ENCODE measurements around the gene IFNL4. TPM values are rescaled to one million over a fixed set of nuclear protein-coding genes. Genes with fewer than 3 reads are reported as not detected.

IFNL4 gene
- total RNA-seq, result not detected in 2 replicates

GRCh38 chr19:39248806-39249205, at the start of gene IFNL4:
TSS of gene IFNL4 (minus strand) at chr19:39248856.
- peaks cover 34% of the 10 kb centered on the region for H3K27me3 ChIP-seq (ENCODE audit: control insufficient read depth, insufficient read depth, low read length)
- no peak for DNase-seq (ENCODE audit: low read depth)
- H3K4me3 ChIP-seq (ENCODE audit: low read depth, low read length), result no peak within 1 kb of the TSS
- no peaks in the 10 kb centered on the region for H3K36me3 ChIP-seq (ENCODE audit: control insufficient read depth, insufficient read depth, low read length)
- TF ChIP-seq CTCF (IDR thresholded peaks at IDR 0.05; ENCODE audit: insufficient read depth, low read length, poor library complexity, severe bottlenecking), result no peak

GRCh38 chr19:39297931-39298634, 49.4 kb upstream of the IFNL4 start:
- Histone ChIP-seq H3K4me3 (ENCODE audit: low read depth, low read length) (no peak overlapping the region), H3K27me3 (ENCODE audit: control insufficient read depth, insufficient read depth, low read length) (peaks cover 9% of the 10 kb centered on the region), H3K36me3 (ENCODE audit: control insufficient read depth, insufficient read depth, low read length) (no peaks in the 10 kb centered on the region)
- no peak for DNase-seq (ENCODE audit: low read depth)
- TF ChIP-seq CTCF (IDR thresholded peaks at IDR 0.05; ENCODE audit: insufficient read depth, low read length, poor library complexity, severe bottlenecking), result no peak

- TF ChIP-seq CTCF (IDR thresholded peaks at IDR 0.05; ENCODE audit: insufficient read depth, low read length, poor library complexity, severe bottlenecking), result no peak
- Histone ChIP-seq H3K36me3 (ENCODE audit: control insufficient read depth, insufficient read depth, low read length) (no peaks in the 10 kb centered on the region), H3K27me3 (ENCODE audit: control insufficient read depth, insufficient read depth, low read length) (peaks cover 7% of the 10 kb centered on the region), H3K4me3 (ENCODE audit: low read depth, low read length) (no peak overlapping the region)
- no peak for DNase-seq (ENCODE audit: low read depth)
These were observed 48.2 kb upstream of the IFNL4 start for GRCh38 chr19:39296906-39297305.

GRCh38 chr19:39296055-39296645, 47.5 kb upstream of the IFNL4 start, which contains the start of gene IFNL1:
TSS of gene IFNL1 (plus strand) at chr19:39296407. CDS start at chr19:39296422, 15 bp downstream.
- no peak for TF ChIP-seq CTCF (IDR thresholded peaks at IDR 0.05; ENCODE audit: insufficient read depth, low read length, poor library complexity, severe bottlenecking)
- peaks cover 10% of the 10 kb centered on the region for H3K27me3 ChIP-seq (ENCODE audit: control insufficient read depth, insufficient read depth, low read length)
- no peak for DNase-seq (ENCODE audit: low read depth)
- H3K36me3 ChIP-seq (ENCODE audit: control insufficient read depth, insufficient read depth, low read length), result no peaks in the 10 kb centered on the region
- H3K4me3 ChIP-seq (ENCODE audit: low read depth, low read length), result no peak within 1 kb of the TSS

- peaks cover 14% of the 10 kb centered on the region for H3K27me3 ChIP-seq (ENCODE audit: control insufficient read depth, insufficient read depth, low read length)
- H3K36me3 ChIP-seq (ENCODE audit: control insufficient read depth, insufficient read depth, low read length), result no peaks in the 10 kb centered on the region
- H3K4me3 ChIP-seq (ENCODE audit: low read depth, low read length), result no peak overlapping the region
- TF ChIP-seq CTCF (IDR thresholded peaks at IDR 0.05; ENCODE audit: insufficient read depth, low read length, poor library complexity, severe bottlenecking), result no peak
- DNase-seq (ENCODE audit: low read depth), result no peak
These were observed 44.7 kb upstream of the IFNL4 start for GRCh38 chr19:39293394-39293793.

Data from kidney epithelial cell (primary cell).